ENCODE data around the gene IL2RA. TPM values are rescaled to one million over a fixed set of nuclear protein-coding genes. Genes with fewer than 3 reads are reported as not detected.

Gene IL2RA
- total and polyA plus RNA-seq, 12 donors = 0.14 to 57.9 (median 3.1) TPM; not detected in 1

GRCh38 chr10:6052247-6053221, 9.6 kb downstream of the IL2RA start:
- H3K4me1 ChIP-seq (replicated peaks in 1 of 2) = peaks cover 5 to 18% of the 10 kb centered on the region in 2 donors

GRCh38 chr10:6050801-6051445, 11.2 kb downstream of the IL2RA start:
- peak overlapping the region in 4 of 5 donors; percentile 42 to 71 (median 62) for H3K27ac ChIP-seq
- peak; percentile 50 to 81 (median 61) for DNase-seq
- peak overlapping the region in 2 of 4 donors; percentile 9 to 36 for H3K4me3 ChIP-seq
- H3K9me3 ChIP-seq (replicated peaks in 1 of 3) = no peaks in the 10 kb centered on the region
- peak in 4 of 6 experiments; percentile 14 to 43 (median 26) for TF ChIP-seq CTCF (IDR thresholded peaks at IDR 0.05)
- TF ChIP-seq POLR2A (IDR thresholded peaks at IDR 0.05) = no peak
- H3K36me3 ChIP-seq (replicated peaks in 1 of 2) = no peaks in the 10 kb centered on the region
- no peaks in the 10 kb centered on the region for H3K27me3 ChIP-seq
- peaks cover 5 to 12% of the 10 kb centered on the region in 2 donors for H3K4me1 ChIP-seq (replicated peaks in 1 of 2)
- 6 to 19% (median 9%) methylated on average over 18 of the region's 18 CpGs for WGBS, 4 donors
- intact Hi-C loops (cut with DNase I) = no loop called here

More at GRCh38 chr10:6052247-6053221, 9.6 kb downstream of the IL2RA start:
- H3K4me3 ChIP-seq = no peak overlapping the region
- no peaks in the 10 kb centered on the region for H3K36me3 ChIP-seq (replicated peaks in 1 of 2)
- no peaks in the 10 kb centered on the region for H3K27me3 ChIP-seq
- intact Hi-C loops (cut with DNase I) = no loop called here
- DNase-seq = peak in 1 of 7 donors; percentile 48
- H3K9me3 ChIP-seq (replicated peaks in 1 of 3) = no peaks in the 10 kb centered on the region
- 70 to 85% (median 77%) methylated on average over 16 to 17 of the region's 17 CpGs for WGBS, 4 donors
- peak overlapping the region in 1 of 5 donors; percentile 20 for H3K27ac ChIP-seq
- TF ChIP-seq CTCF (IDR thresholded peaks at IDR 0.05) (no peak), POLR2A (IDR thresholded peaks at IDR 0.05) (no peak)

- Histone ChIP-seq H3K4me3 (no peak overlapping the region), H3K4me1 (replicated peaks in 1 of 2) (peaks cover 5 to 12% of the 10 kb centered on the region in 2 donors), H3K27me3 (no peaks in the 10 kb centered on the region), H3K27ac (no peak overlapping the region), H3K36me3 (replicated peaks in 1 of 2) (no peaks in the 10 kb centered on the region), H3K9me3 (replicated peaks in 1 of 3) (no peaks in the 10 kb centered on the region)
- intact Hi-C loops (cut with DNase I) = no loop called here
- WGBS, 4 donors = 87 to 100% (median 91%) methylated on average over 2 of the region's 2 CpGs
- DNase-seq = no peak
- TF ChIP-seq POLR2A (IDR thresholded peaks at IDR 0.05) (no peak), CTCF (IDR thresholded peaks at IDR 0.05) (no peak)
These were observed 13.2 kb downstream of the IL2RA start for GRCh38 chr10:6049031-6049400.
